Natural killer cell treated with Interleukin-12 subunit alpha and Interleukin-12 subunit beta and Interleukin-15 and Interleukin-18, amount 100 ng/mL, for 72 hours (primary cell): ENCODE data around the gene SLC24A4. TPM values are rescaled to one million over a fixed set of nuclear protein-coding genes. Genes with fewer than 3 reads are reported as not detected.
A peak's percentile ranks its signal among the peaks of the same experiment; 100 is the strongest.

Experiments
- ATAC-seq, 2 donors: fragments of 150-1000 bp; cut with Tn5 transposase in 1 of 2; sonication (Bioruptor Pico), chemical (Tn5 transposase) in 1 of 2; 2 replicates each; pipeline ENCODE4 v1.10.0; 2021
- DNase-seq: peaks from one replicate; pipeline ENCODE4 v3.0.0; 2022; ENCODE audit warnings: low spot score
- H3K27ac Mint-ChIP-seq, 2 donors: 1 replicate in 1 of 2; 2 replicates in 1 of 2; pipeline ENCODE4 v1.8.0; 2022; ENCODE audit warnings: mixed read lengths in 2 of 2, mild to moderate bottlenecking in 1 of 2, moderate library complexity in 1 of 2
- H3K27me3 Mint-ChIP-seq, 2 donors: 1 replicate in 1 of 2; 2 replicates in 1 of 2; pipeline ENCODE4 v1.8.0; 2022; ENCODE audit warnings: mixed read lengths in 2 of 2
- H3K36me3 Mint-ChIP-seq: one replicate; pipeline ENCODE4 v1.8.0; 2022; ENCODE audit warnings: mixed read lengths
- H3K4me1 Mint-ChIP-seq, 2 donors: 1 replicate in 1 of 2; 2 replicates in 1 of 2; pipeline ENCODE4 v1.8.0; 2022; ENCODE audit warnings: low read depth in 2 of 2, mixed read lengths in 2 of 2, mild to moderate bottlenecking in 1 of 2
- H3K4me3 Mint-ChIP-seq: one replicate; pipeline ENCODE4 v1.8.0; 2022; ENCODE audit warnings: mixed read lengths
- H3K9me3 Mint-ChIP-seq: 2 replicates; pipeline ENCODE4 v1.8.0; 2022; ENCODE audit warnings: mixed read lengths
- total RNA-seq, 2 donors: library from RNA; stranded (reverse); gene quantifications; one replicate each; pipeline ENCODE4 v1.2.3, GENCODE V29; 2022

SLC24A4 gene
- total RNA-seq, 2 donors from 2014 or later, result 0.17 to 0.36 TPM

- Mint-ChIP-seq H3K27ac (peak overlapping the region; percentile 55 to 95), H3K27me3 (no peaks in the 10 kb centered on the region), H3K4me1 (peaks cover 19 to 23% of the 10 kb centered on the region in 2 donors), H3K36me3 (no peaks in the 10 kb centered on the region), H3K4me3 (peak overlapping the region; percentile 19), H3K9me3 (no peaks in the 10 kb centered on the region)
- ATAC-seq, result peak; percentile 56 to 69
- no peak for DNase-seq
Measured at GRCh38 chr14:92447416-92448197, 124.6 kb downstream of the SLC24A4 start.

- H3K27me3 Mint-ChIP-seq, result no peaks in the 10 kb centered on the region
Measured at GRCh38 chr14:92448786-92449185, 125.8 kb downstream of the SLC24A4 start.

GRCh38 chr14:92449404-92450181 is 126.6 kb downstream of the SLC24A4 start:
- no peak overlapping the region for H3K27ac Mint-ChIP-seq
- peaks cover 15 to 18% of the 10 kb centered on the region in 2 donors for H3K4me1 Mint-ChIP-seq
- ATAC-seq, result no peak

More at GRCh38 chr14:92448786-92449185, 125.8 kb downstream of the SLC24A4 start:
- no peak for ATAC-seq
- H3K4me1 Mint-ChIP-seq, result peaks cover 15 to 18% of the 10 kb centered on the region in 2 donors
- no peaks in the 10 kb centered on the region for H3K9me3 Mint-ChIP-seq
- H3K4me3 Mint-ChIP-seq, result no peak overlapping the region
- no peak for DNase-seq
- no peaks in the 10 kb centered on the region for H3K36me3 Mint-ChIP-seq
- no peak overlapping the region for H3K27ac Mint-ChIP-seq

GRCh38 chr14:92450351-92451070 is 127.5 kb downstream of the SLC24A4 start:
- DNase-seq, result no peak
- no peak overlapping the region for H3K4me3 Mint-ChIP-seq
- H3K36me3 Mint-ChIP-seq, result no peaks in the 10 kb centered on the region
- H3K9me3 Mint-ChIP-seq, result no peaks in the 10 kb centered on the region
- no peak for ATAC-seq
- peak overlapping the region in 1 of 2 donors; percentile 50 for H3K27ac Mint-ChIP-seq
- H3K27me3 Mint-ChIP-seq, result no peaks in the 10 kb centered on the region
- H3K4me1 Mint-ChIP-seq, result peaks cover 15 to 18% of the 10 kb centered on the region in 2 donors

More at GRCh38 chr14:92449404-92450181, 126.6 kb downstream of the SLC24A4 start:
- Mint-ChIP-seq H3K36me3 (no peaks in the 10 kb centered on the region), H3K4me3 (no peak overlapping the region), H3K27me3 (no peaks in the 10 kb centered on the region), H3K9me3 (no peaks in the 10 kb centered on the region)
- DNase-seq, result no peak

- ATAC-seq (no peak), DNase-seq (no peak)
- H3K36me3 Mint-ChIP-seq, result no peaks in the 10 kb centered on the region
- H3K4me1 Mint-ChIP-seq, result peaks cover 14 to 22% of the 10 kb centered on the region in 2 donors
- H3K27me3 Mint-ChIP-seq, result no peaks in the 10 kb centered on the region
- H3K4me3 Mint-ChIP-seq, result no peak overlapping the region
- peak overlapping the region in 1 of 2 donors; percentile 50 for H3K27ac Mint-ChIP-seq
- no peaks in the 10 kb centered on the region for H3K9me3 Mint-ChIP-seq
Measured at GRCh38 chr14:92451245-92451644, 128.3 kb downstream of the SLC24A4 start.

GRCh38 chr14:92451755-92452154 is 128.8 kb downstream of the SLC24A4 start:
- H3K9me3 Mint-ChIP-seq, result no peaks in the 10 kb centered on the region
- ATAC-seq (no peak), DNase-seq (no peak)
- no peak overlapping the region for H3K27ac Mint-ChIP-seq
- no peaks in the 10 kb centered on the region for H3K27me3 Mint-ChIP-seq
- H3K36me3 Mint-ChIP-seq, result no peaks in the 10 kb centered on the region
- no peak overlapping the region for H3K4me3 Mint-ChIP-seq
- H3K4me1 Mint-ChIP-seq, result peaks cover 11 to 20% of the 10 kb centered on the region in 2 donors

GRCh38 chr14:92452471-92452870 is 129.5 kb downstream of the SLC24A4 start:
- H3K27ac Mint-ChIP-seq, result peak overlapping the region in 1 of 2 donors; percentile 28
- H3K4me3 Mint-ChIP-seq, result no peak overlapping the region

GRCh38 chr14:92453691-92454090 is 130.7 kb downstream of the SLC24A4 start:
- no peaks in the 10 kb centered on the region for H3K9me3 Mint-ChIP-seq
- no peak for ATAC-seq
- no peaks in the 10 kb centered on the region for H3K36me3 Mint-ChIP-seq
- H3K27ac Mint-ChIP-seq, result no peak overlapping the region
- no peak for DNase-seq
- H3K27me3 Mint-ChIP-seq, result no peaks in the 10 kb centered on the region
- H3K4me1 Mint-ChIP-seq, result peaks cover 0 to 10% of the 10 kb centered on the region in 2 donors
- H3K4me3 Mint-ChIP-seq, result no peak overlapping the region

More at GRCh38 chr14:92452471-92452870, 129.5 kb downstream of the SLC24A4 start:
- ATAC-seq, result no peak
- H3K9me3 Mint-ChIP-seq, result no peaks in the 10 kb centered on the region
- peaks cover 6 to 16% of the 10 kb centered on the region in 2 donors for H3K4me1 Mint-ChIP-seq
- no peak for DNase-seq
- H3K27me3 Mint-ChIP-seq, result no peaks in the 10 kb centered on the region
- no peaks in the 10 kb centered on the region for H3K36me3 Mint-ChIP-seq

- Mint-ChIP-seq H3K36me3 (no peaks in the 10 kb centered on the region), H3K27ac (no peak overlapping the region), H3K4me3 (no peak overlapping the region), H3K4me1 (peaks cover 10 to 22% of the 10 kb centered on the region in 2 donors), H3K27me3 (no peaks in the 10 kb centered on the region), H3K9me3 (no peaks in the 10 kb centered on the region)
- DNase-seq (no peak), ATAC-seq (no peak)
Measured at GRCh38 chr14:92455231-92455630, 132.3 kb downstream of the SLC24A4 start.

- Mint-ChIP-seq H3K36me3 (no peaks in the 10 kb centered on the region), H3K27me3 (no peaks in the 10 kb centered on the region), H3K4me1 (peaks cover 18 to 30% of the 10 kb centered on the region in 2 donors), H3K27ac (peak overlapping the region in 1 of 2 donors; percentile 31), H3K9me3 (no peaks in the 10 kb centered on the region), H3K4me3 (no peak overlapping the region)
- ATAC-seq, result peak; percentile 44 to 62
- peak; percentile 70 for DNase-seq
Measured at GRCh38 chr14:92456215-92457015, 133.4 kb downstream of the SLC24A4 start.

- no peaks in the 10 kb centered on the region for H3K36me3 Mint-ChIP-seq
- peaks cover 25 to 37% of the 10 kb centered on the region in 2 donors for H3K4me1 Mint-ChIP-seq
- no peak overlapping the region for H3K4me3 Mint-ChIP-seq
- ATAC-seq (no peak), DNase-seq (no peak)
- H3K27ac Mint-ChIP-seq, result peak overlapping the region; percentile 35 to 38
- H3K9me3 Mint-ChIP-seq, result no peaks in the 10 kb centered on the region
- H3K27me3 Mint-ChIP-seq, result no peaks in the 10 kb centered on the region
Measured at GRCh38 chr14:92457016-92457565, 134.1 kb downstream of the SLC24A4 start.

- no peaks in the 10 kb centered on the region for H3K27me3 Mint-ChIP-seq
- H3K27ac Mint-ChIP-seq, result peak overlapping the region in 1 of 2 donors; percentile 96
- H3K4me1 Mint-ChIP-seq, result peaks cover 34 to 49% of the 10 kb centered on the region in 2 donors
- H3K9me3 Mint-ChIP-seq, result no peaks in the 10 kb centered on the region
- no peak overlapping the region for H3K4me3 Mint-ChIP-seq
- DNase-seq (no peak), ATAC-seq (no peak)
- no peaks in the 10 kb centered on the region for H3K36me3 Mint-ChIP-seq
Measured at GRCh38 chr14:92458136-92459029, 135.4 kb downstream of the SLC24A4 start.
